ENCODE measurements around the gene ZBTB1. TPM values are rescaled to one million over a fixed set of nuclear protein-coding genes. Genes with fewer than 3 reads are reported as not detected.

The ZBTB1 gene
- total RNA-seq, 1 experiment from 2014 or later, result 29.4 TPM

DNA sequence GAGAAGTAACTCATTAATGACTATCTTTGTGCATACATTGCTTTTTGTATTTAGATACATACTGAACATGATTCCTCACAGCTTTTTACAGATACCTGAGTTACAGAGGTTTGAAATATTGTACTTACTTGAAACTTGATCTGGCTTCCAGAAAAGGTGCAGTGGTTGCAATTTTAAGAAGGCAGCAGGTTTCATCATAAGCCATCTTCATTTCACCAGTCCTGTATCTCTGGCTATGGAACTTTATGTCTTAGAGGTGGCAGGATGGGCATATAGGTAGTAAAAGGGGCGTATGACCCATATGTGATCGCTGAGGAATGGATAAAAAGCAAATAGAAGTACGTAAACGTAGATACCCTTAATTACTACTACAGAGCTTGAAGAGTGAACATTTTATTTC, 13.7 kb downstream of the ZBTB1 start:
- Mint-ChIP-seq H3K36me3 (ENCODE audit: insufficient read depth, unreplicated experiment) (no peaks in the 10 kb centered on the region), H3K4me3 (ENCODE audit: low read depth, unreplicated experiment) (no peak overlapping the region), H3K27me3 (ENCODE audit: unreplicated experiment) (no peaks in the 10 kb centered on the region), H3K4me1 (ENCODE audit: low read depth, unreplicated experiment) (no peaks in the 10 kb centered on the region), H3K27ac (ENCODE audit: unreplicated experiment) (no peak overlapping the region), H3K9me3 (ENCODE audit: low read depth, unreplicated experiment) (no peaks in the 10 kb centered on the region)
- CTCF ChIA-PET, result interaction anchor here (0.7 to 1.4 kb wide), 2 partner anchors 9 to 78 kb away, joined by 3 read pairs; no protein-coding TSS in a partner anchor
- intact Hi-C loops (cut with micrococcal nuclease; ENCODE audit: unreplicated experiment), result no loop called here
- DNase-seq, result no peak
- no TSS peak for BruUV-seq (replicated peaks)
- no peak for TF ChIP-seq CTCF (IDR thresholded peaks at IDR 0.05; ENCODE audit: unreplicated experiment)

- Mint-ChIP-seq H3K36me3 (ENCODE audit: insufficient read depth, unreplicated experiment) (no peaks in the 10 kb centered on the region), H3K9me3 (ENCODE audit: low read depth, unreplicated experiment) (no peaks in the 10 kb centered on the region), H3K4me1 (ENCODE audit: low read depth, unreplicated experiment) (no peaks in the 10 kb centered on the region), H3K27ac (ENCODE audit: unreplicated experiment) (no peak overlapping the region), H3K27me3 (ENCODE audit: unreplicated experiment) (no peaks in the 10 kb centered on the region), H3K4me3 (ENCODE audit: low read depth, unreplicated experiment) (no peak overlapping the region)
- DNase-seq, result no peak
- CTCF ChIA-PET, result no interaction called here
- no peak for TF ChIP-seq CTCF (IDR thresholded peaks at IDR 0.05; ENCODE audit: unreplicated experiment)
- no TSS peak for BruUV-seq (replicated peaks)
- intact Hi-C loops (cut with micrococcal nuclease; ENCODE audit: unreplicated experiment), result no loop called here
These were observed 16.1 kb downstream of the ZBTB1 start for GRCh38 chr14:64520699-64521098.

- no peaks in the 10 kb centered on the region for H3K9me3 Mint-ChIP-seq (ENCODE audit: low read depth, unreplicated experiment)
- intact Hi-C loops (cut with micrococcal nuclease; ENCODE audit: unreplicated experiment), result no loop called here
- H3K27ac Mint-ChIP-seq (ENCODE audit: unreplicated experiment), result no peak overlapping the region
- no peaks in the 10 kb centered on the region for H3K27me3 Mint-ChIP-seq (ENCODE audit: unreplicated experiment)
- H3K4me1 Mint-ChIP-seq (ENCODE audit: low read depth, unreplicated experiment), result no peaks in the 10 kb centered on the region
- CTCF ChIA-PET, result no interaction called here
- no peak overlapping the region for H3K4me3 Mint-ChIP-seq (ENCODE audit: low read depth, unreplicated experiment)
- TF ChIP-seq CTCF (IDR thresholded peaks at IDR 0.05; ENCODE audit: unreplicated experiment), result no peak
- BruUV-seq (replicated peaks), result no TSS peak
- H3K36me3 Mint-ChIP-seq (ENCODE audit: insufficient read depth, unreplicated experiment), result no peaks in the 10 kb centered on the region
- DNase-seq, result no peak
These were observed 18.2 kb downstream of the ZBTB1 start for GRCh38 chr14:64522591-64523355.

DNA sequence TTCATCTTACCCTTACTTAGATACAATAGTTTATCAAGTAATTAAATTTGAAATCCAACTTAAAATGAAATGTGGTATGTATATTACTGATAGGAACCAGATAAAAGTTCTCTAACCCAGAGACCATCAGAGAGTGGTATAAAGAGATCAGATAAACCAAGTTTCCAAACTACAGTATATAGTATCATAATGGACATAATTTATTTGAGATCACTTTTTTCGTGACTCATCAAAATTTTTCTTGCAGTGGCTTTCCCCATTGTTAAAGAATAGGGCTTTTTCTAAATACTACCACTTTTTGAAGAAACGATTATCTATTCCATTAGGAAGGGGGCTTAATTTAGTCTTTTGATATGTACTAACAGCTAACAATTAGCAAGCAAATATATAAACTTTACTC, 20.8 kb downstream of the ZBTB1 start:
- TF ChIP-seq CTCF (IDR thresholded peaks at IDR 0.05; ENCODE audit: unreplicated experiment), result no peak
- CTCF ChIA-PET, result no interaction called here
- no peaks in the 10 kb centered on the region for H3K36me3 Mint-ChIP-seq (ENCODE audit: insufficient read depth, unreplicated experiment)
- BruUV-seq (replicated peaks), result no TSS peak
- intact Hi-C loops (cut with micrococcal nuclease; ENCODE audit: unreplicated experiment), result no loop called here
- H3K4me1 Mint-ChIP-seq (ENCODE audit: low read depth, unreplicated experiment), result no peaks in the 10 kb centered on the region
- H3K4me3 Mint-ChIP-seq (ENCODE audit: low read depth, unreplicated experiment), result no peak overlapping the region
- DNase-seq, result no peak
- H3K27me3 Mint-ChIP-seq (ENCODE audit: unreplicated experiment), result no peaks in the 10 kb centered on the region
- no peaks in the 10 kb centered on the region for H3K9me3 Mint-ChIP-seq (ENCODE audit: low read depth, unreplicated experiment)
- H3K27ac Mint-ChIP-seq (ENCODE audit: unreplicated experiment), result no peak overlapping the region

Measured in Calu3 (cell line).